PFSK-1 (cell line): ENCODE measurements around the gene DPT.

Source experiments
- FOXP2 ChIP-seq: optimal IDR thresholded peaks from 2 replicates; pipeline ENCODE3; 2011; ENCODE audit warnings: borderline replicate concordance, control low read depth, inconsistent platforms; ENCODE audit not compliant: insufficient read depth; ENCODE audit errors: extremely low read length, extremely low read depth
- POLR2AphosphoS5 ChIP-seq: IDR thresholded peaks from 2 replicates; pipeline ENCODE4 v1.6.1; 2012; ENCODE audit warnings: low read depth, mild to moderate bottlenecking, control low read depth, low read length, moderate library complexity
- REST ChIP-seq, 2 experiments: IDR thresholded peaks; 2 replicates each; pipeline versions ENCODE4 v1.6.1 to v1.8.0; 2011 to 2012; ENCODE audit warnings: low read depth in 2 of 2, low read length in 2 of 2, control low read depth in 1 of 2, inconsistent platforms in 1 of 2, mild to moderate bottlenecking in 1 of 2, moderate library complexity in 1 of 2; ENCODE audit not compliant: insufficient read depth in 1 of 2
- SIN3A ChIP-seq: IDR thresholded peaks from 2 replicates; pipeline ENCODE4 v1.6.1; 2012; ENCODE audit warnings: mild to moderate bottlenecking, low read length, moderate library complexity, borderline replicate concordance; ENCODE audit not compliant: insufficient read depth
- TAF1 ChIP-seq: IDR thresholded peaks from 2 replicates; pipeline ENCODE4 v1.6.1; 2012; ENCODE audit warnings: low read length, control low read depth, borderline replicate concordance; ENCODE audit not compliant: insufficient read depth

DPT gene

DNA sequence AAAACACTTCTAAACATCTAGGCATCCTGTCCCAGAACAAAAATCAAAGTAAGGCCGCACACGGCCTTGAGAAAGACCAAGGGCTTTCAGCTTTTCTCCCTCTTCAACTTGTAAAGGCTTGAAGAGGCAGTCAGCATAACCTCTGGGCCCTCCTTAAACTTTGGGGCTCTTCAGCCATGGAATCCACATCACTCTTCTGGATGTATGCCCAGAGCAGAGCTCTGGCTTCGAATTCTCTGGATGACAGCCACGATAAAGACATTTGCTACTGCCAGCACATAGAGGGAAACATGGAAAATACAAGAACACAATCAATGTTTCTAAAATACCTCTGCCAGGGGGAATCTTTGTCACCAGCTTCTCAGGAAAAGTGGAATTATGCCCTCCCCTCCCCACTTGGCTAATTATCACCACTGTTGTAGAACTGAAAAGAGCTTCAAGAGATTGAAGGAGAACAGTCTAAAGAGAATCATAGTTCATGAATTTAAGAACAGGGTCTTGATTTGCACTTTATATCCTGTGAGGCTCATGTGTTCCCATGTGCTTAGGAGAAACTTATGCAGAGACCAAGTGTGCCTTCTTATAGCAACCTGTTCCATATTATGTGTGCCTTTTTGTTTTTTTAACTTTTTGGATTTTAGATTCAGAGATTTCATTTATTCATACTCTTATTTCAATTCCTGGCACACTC is 39.0 kb upstream of the DPT start:
- TF ChIP-seq POLR2AphosphoS5, result no peak
- TF ChIP-seq REST (IDR thresholded peaks at IDR 0.05; ENCODE audit: insufficient read depth in 1 of 2, low read depth in 2 of 2, low read length in 2 of 2), result no peak
- no peak for TF ChIP-seq SIN3A
- no peak for TF ChIP-seq TAF1
- no peak for TF ChIP-seq FOXP2

- no peak for TF ChIP-seq FOXP2
- no peak for TF ChIP-seq SIN3A
- TF ChIP-seq REST (IDR thresholded peaks at IDR 0.05; ENCODE audit: insufficient read depth in 1 of 2, low read depth in 2 of 2, low read length in 2 of 2), result no peak
- no peak for TF ChIP-seq POLR2AphosphoS5
- TF ChIP-seq TAF1, result no peak
Measured at GRCh38 chr1:168766568-168766967, 37.6 kb upstream of the DPT start.

- TF ChIP-seq SIN3A (no peak), FOXP2 (no peak), TAF1 (no peak), REST (IDR thresholded peaks at IDR 0.05; ENCODE audit: insufficient read depth in 1 of 2, low read depth in 2 of 2, low read length in 2 of 2) (no peak), POLR2AphosphoS5 (no peak)
Measured at GRCh38 chr1:168763031-168763430, 34.0 kb upstream of the DPT start.

DNA sequence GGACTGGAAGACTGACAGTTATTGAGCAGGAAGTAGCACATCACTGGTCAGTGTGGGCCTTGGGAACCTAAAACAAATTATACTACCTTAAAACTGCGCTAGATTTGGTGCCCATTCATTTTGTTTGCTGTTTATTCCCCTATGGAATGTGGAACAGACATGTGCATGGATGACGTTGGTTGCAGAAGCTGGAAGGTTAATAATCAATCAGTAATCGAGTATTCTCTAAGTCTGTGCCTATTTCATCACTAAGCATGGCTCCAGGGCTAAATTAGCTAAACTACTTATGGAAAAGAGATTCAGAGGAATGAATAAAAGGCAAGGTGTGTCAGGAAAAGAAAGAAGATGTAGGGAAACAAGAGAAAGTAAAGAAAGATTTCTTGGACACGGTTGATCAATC is 33.5 kb upstream of the DPT start:
- no peak for TF ChIP-seq FOXP2

- no peak for TF ChIP-seq TAF1
- no peak for TF ChIP-seq SIN3A
Measured at GRCh38 chr1:168760781-168761180, 31.8 kb upstream of the DPT start.

GRCh38 chr1:168760241-168760640 is 31.2 kb upstream of the DPT start:
- TF ChIP-seq REST (IDR thresholded peaks at IDR 0.05; ENCODE audit: insufficient read depth in 1 of 2, low read depth in 2 of 2, low read length in 2 of 2) (no peak), POLR2AphosphoS5 (no peak), SIN3A (no peak), FOXP2 (no peak), TAF1 (no peak)
